ENCODE measurements around the gene SERPINB12. TPM values are rescaled to one million over a fixed set of nuclear protein-coding genes. Genes with fewer than 3 reads are reported as not detected.
A peak's percentile ranks its signal among the peaks of the same experiment; 100 is the strongest.

The SERPINB12 gene
- total RNA-seq, 1 donor from 2014 or later, result not detected

GRCh38 chr18:63579616-63580015 is 37.4 kb downstream of the SERPINB12 start:
- H4K20me1 ChIP-seq (ENCODE audit: low read depth), result no peaks in the 10 kb centered on the region
- Mint-ChIP-seq H3K27me3 (ENCODE audit: insufficient read depth, low read depth) (no peaks in the 10 kb centered on the region), H3K27ac (no peak overlapping the region), H3K4me3 (no peak overlapping the region), H3K9me3 (no peaks in the 10 kb centered on the region), H3K4me1 (no peaks in the 10 kb centered on the region), H3K36me3 (no peaks in the 10 kb centered on the region)
- TF ChIP-seq EZH2 (IDR thresholded peaks at IDR 0.05), result no peak
- no peak for TF ChIP-seq CTCF (IDR thresholded peaks at IDR 0.05)
- no peak for TF ChIP-seq EZH2phosphoT487 (IDR thresholded peaks at IDR 0.05)
- no peak overlapping the region for H3K9ac ChIP-seq
- H3F3A ChIP-seq (ENCODE audit: low read depth), result no peaks in the 10 kb centered on the region
- H3K36me3 ChIP-seq, result no peaks in the 10 kb centered on the region
- H3K4me3 ChIP-seq, result no peak overlapping the region
- H3K9me3 ChIP-seq (ENCODE audit: low read depth), result no peaks in the 10 kb centered on the region
- no peak overlapping the region for H3K27ac ChIP-seq
- H3K4me1 ChIP-seq, result no peaks in the 10 kb centered on the region
- H3K4me2 ChIP-seq, result no peak overlapping the region
- DNase-seq (ENCODE audit: low spot score), result no peak
- H3K79me2 ChIP-seq (ENCODE audit: low read depth), result no peaks in the 10 kb centered on the region
- no peak overlapping the region for H2AFZ ChIP-seq (replicated peaks)
- H3K27me3 ChIP-seq, result no peaks in the 10 kb centered on the region

- Histone ChIP-seq H3F3A (ENCODE audit: low read depth) (no peaks in the 10 kb centered on the region), H3K9me3 (ENCODE audit: low read depth) (no peaks in the 10 kb centered on the region), H3K4me3 (no peak overlapping the region), H3K27me3 (no peaks in the 10 kb centered on the region), H3K79me2 (ENCODE audit: low read depth) (no peaks in the 10 kb centered on the region), H3K4me2 (no peak overlapping the region), H4K20me1 (ENCODE audit: low read depth) (no peaks in the 10 kb centered on the region), H3K36me3 (no peaks in the 10 kb centered on the region), H3K27ac (no peak overlapping the region), H2AFZ (replicated peaks) (no peak overlapping the region), H3K9ac (no peak overlapping the region), H3K4me1 (no peaks in the 10 kb centered on the region)
- TF ChIP-seq CTCF (IDR thresholded peaks at IDR 0.05) (no peak), EZH2 (IDR thresholded peaks at IDR 0.05) (no peak), EZH2phosphoT487 (IDR thresholded peaks at IDR 0.05) (no peak)
- H3K27ac Mint-ChIP-seq, result no peak overlapping the region
- H3K4me3 Mint-ChIP-seq, result no peak overlapping the region
- no peaks in the 10 kb centered on the region for H3K4me1 Mint-ChIP-seq
- no peaks in the 10 kb centered on the region for H3K9me3 Mint-ChIP-seq
- no peak for DNase-seq (ENCODE audit: low spot score)
- H3K27me3 Mint-ChIP-seq (ENCODE audit: insufficient read depth, low read depth), result no peaks in the 10 kb centered on the region
- no peaks in the 10 kb centered on the region for H3K36me3 Mint-ChIP-seq
Observed at GRCh38 chr18:63585988-63586387, 43.8 kb downstream of the SERPINB12 start.

GRCh38 chr18:63586431-63586830 is 44.3 kb downstream of the SERPINB12 start:
- no peaks in the 10 kb centered on the region for H4K20me1 ChIP-seq (ENCODE audit: low read depth)
- no peaks in the 10 kb centered on the region for H3K79me2 ChIP-seq (ENCODE audit: low read depth)
- Mint-ChIP-seq H3K9me3 (no peaks in the 10 kb centered on the region), H3K4me1 (no peaks in the 10 kb centered on the region), H3K4me3 (no peak overlapping the region), H3K27ac (peak overlapping the region; percentile 44), H3K27me3 (ENCODE audit: insufficient read depth, low read depth) (no peaks in the 10 kb centered on the region), H3K36me3 (no peaks in the 10 kb centered on the region)
- H3K27me3 ChIP-seq, result no peaks in the 10 kb centered on the region
- H2AFZ ChIP-seq (replicated peaks), result no peak overlapping the region
- no peak overlapping the region for H3K9ac ChIP-seq
- H3K9me3 ChIP-seq (ENCODE audit: low read depth), result no peaks in the 10 kb centered on the region
- no peak overlapping the region for H3K27ac ChIP-seq
- H3K4me1 ChIP-seq, result no peaks in the 10 kb centered on the region
- no peak for DNase-seq (ENCODE audit: low spot score)
- no peaks in the 10 kb centered on the region for H3K36me3 ChIP-seq
- no peak overlapping the region for H3K4me2 ChIP-seq
- TF ChIP-seq EZH2phosphoT487 (IDR thresholded peaks at IDR 0.05), result no peak
- TF ChIP-seq CTCF (IDR thresholded peaks at IDR 0.05), result no peak
- no peak for TF ChIP-seq EZH2 (IDR thresholded peaks at IDR 0.05)
- H3K4me3 ChIP-seq, result no peak overlapping the region
- no peaks in the 10 kb centered on the region for H3F3A ChIP-seq (ENCODE audit: low read depth)

Data from neural progenitor cell (in vitro differentiated cells).